GM12878 (cell line): Measurements from ENCODE around the gene CTSW.

Source experiments
- BRCA1 ChIP-seq: IDR thresholded peaks from 2 replicates; pipeline ENCODE4 v1.6.1; 2011; ENCODE audit warnings: low read depth, low read length, improper control_type of control experiment
- EZH2 ChIP-seq: IDR thresholded peaks from 2 replicates; pipeline ENCODE4 v1.6.1; 2012; ENCODE audit warnings: low read depth, mild to moderate bottlenecking, control low read depth, inconsistent platforms, low read length, borderline replicate concordance; ENCODE audit not compliant: control insufficient read depth
- FOS ChIP-seq: IDR thresholded peaks from 3 replicates; pipeline ENCODE4 v1.6.1; 2011; ENCODE audit warnings: borderline replicate concordance; ENCODE audit not compliant: insufficient read length; ENCODE audit errors: extremely low read depth
- FOXM1 ChIP-seq: IDR thresholded peaks from 2 replicates; pipeline ENCODE4 v1.6.1; 2012; ENCODE audit warnings: low read depth, mild to moderate bottlenecking, inconsistent platforms, low read length, moderate library complexity
- MYC ChIP-seq: IDR thresholded peaks from 2 replicates; pipeline ENCODE4 v1.6.1; 2011; ENCODE audit warnings: mild to moderate bottlenecking, low read length, moderate library complexity, inconsistent platforms; ENCODE audit not compliant: insufficient read depth, insufficient replicate concordance, insufficient read length, severe bottlenecking
- POLR2AphosphoS5 ChIP-seq: IDR thresholded peaks from 2 replicates; pipeline ENCODE4 v1.6.1; 2011; ENCODE audit warnings: mild to moderate bottlenecking, low read length, inconsistent platforms
- RAD21 ChIP-seq: IDR thresholded peaks from 2 replicates; pipeline ENCODE4 v1.6.1; 2011; ENCODE audit warnings: mild to moderate bottlenecking, low read depth, low read length, moderate library complexity; ENCODE audit not compliant: insufficient read depth
- YY1 ChIP-seq: IDR thresholded peaks from 2 replicates; pipeline ENCODE4 v1.6.1; 2011; ENCODE audit warnings: low read depth, mild to moderate bottlenecking, low read length
- ZZZ3 ChIP-seq: IDR thresholded peaks from 2 replicates; pipeline ENCODE4 v1.6.1; 2011; ENCODE audit warnings: low read depth; ENCODE audit not compliant: control insufficient read depth, insufficient read length
- TF ChIP-seq, protein P1 (sequence below): IDR thresholded peaks from 2 replicates; pipeline ENCODE4 v1.6.1; 2011; ENCODE audit warnings: low read depth, low read length, improper control_type of control experiment, borderline replicate concordance
- TF ChIP-seq, protein P2 (sequence below): IDR thresholded peaks from 2 replicates; pipeline ENCODE4 v1.6.1; 2011; ENCODE audit warnings: borderline replicate concordance, low read depth, mild to moderate bottlenecking, moderate library complexity, low read length; ENCODE audit not compliant: insufficient read depth, poor library complexity, severe bottlenecking
- TF ChIP-seq, protein P3 (sequence below): fragments of 450-650 bp; IDR thresholded peaks from 2 replicates; pipeline ENCODE4 v1.6.1; 2016; ENCODE audit warnings: mild to moderate bottlenecking, moderate library complexity, borderline replicate concordance
- TF ChIP-seq, protein P4 (sequence below), 3 experiments: IDR thresholded peaks in 2 of 3; conservative IDR thresholded peaks in 1 of 3; 2 replicates each; pipeline ENCODE4 v1.5.1; 2011; ENCODE audit warnings: low read depth in 3 of 3, low read length in 3 of 3, mild to moderate bottlenecking in 3 of 3, control low read depth in 2 of 3, moderate library complexity in 2 of 3, inconsistent platforms in 1 of 3, mixed read lengths in 1 of 3; ENCODE audit not compliant: control insufficient read depth in 2 of 3, insufficient read depth in 1 of 3; ENCODE audit errors: extremely low read depth in 1 of 3
- TF ChIP-seq, protein P5 (sequence below): IDR thresholded peaks from 2 replicates; pipeline ENCODE4 v1.6.1; 2011; ENCODE audit warnings: low read depth, mild to moderate bottlenecking, low read length, moderate library complexity, borderline replicate concordance; ENCODE audit errors: extremely low read depth

DNA sequence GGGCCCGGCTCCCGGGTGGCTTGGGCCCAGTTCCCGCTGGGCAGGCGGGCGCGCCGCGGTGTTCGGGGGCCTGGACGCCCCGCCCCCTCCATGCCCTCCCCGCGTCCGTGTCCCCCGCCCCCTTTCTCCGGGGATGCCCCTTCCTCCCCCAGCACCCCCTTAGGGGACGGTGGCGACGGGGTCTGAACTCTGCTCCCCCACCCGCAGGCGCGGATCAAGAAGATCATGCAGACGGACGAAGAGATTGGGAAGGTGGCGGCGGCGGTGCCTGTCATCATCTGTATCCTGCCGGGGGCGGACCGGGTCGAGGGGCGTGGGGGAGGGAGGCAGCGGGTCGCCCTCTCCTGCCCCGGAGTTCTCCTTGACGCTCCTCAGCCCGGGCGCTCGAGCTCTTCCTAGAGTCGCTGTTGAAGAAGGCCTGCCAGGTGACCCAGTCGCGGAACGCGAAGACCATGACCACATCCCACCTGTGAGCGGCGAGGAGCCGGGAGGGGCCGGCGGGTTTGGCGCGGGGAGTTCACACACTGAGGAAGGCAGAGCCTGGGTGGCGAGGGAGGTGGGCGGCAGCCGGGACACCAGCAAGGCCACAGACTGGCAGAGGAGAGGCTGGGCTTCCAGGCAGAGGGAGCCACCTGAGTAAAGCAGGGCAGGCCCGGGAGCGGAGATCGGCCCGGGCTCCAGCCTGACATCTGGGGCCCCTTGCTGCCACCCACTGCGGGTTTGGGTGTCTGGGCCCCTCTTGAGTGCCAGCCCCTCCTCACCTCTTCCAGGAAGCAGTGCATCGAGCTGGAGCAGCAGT, 40.1 kb downstream of the CTSW start:
- TF ChIP-seq, protein P1, sequence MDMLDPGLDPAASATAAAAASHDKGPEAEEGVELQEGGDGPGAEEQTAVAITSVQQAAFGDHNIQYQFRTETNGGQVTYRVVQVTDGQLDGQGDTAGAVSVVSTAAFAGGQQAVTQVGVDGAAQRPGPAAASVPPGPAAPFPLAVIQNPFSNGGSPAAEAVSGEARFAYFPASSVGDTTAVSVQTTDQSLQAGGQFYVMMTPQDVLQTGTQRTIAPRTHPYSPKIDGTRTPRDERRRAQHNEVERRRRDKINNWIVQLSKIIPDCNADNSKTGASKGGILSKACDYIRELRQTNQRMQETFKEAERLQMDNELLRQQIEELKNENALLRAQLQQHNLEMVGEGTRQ = no peak
- no peak for TF ChIP-seq YY1
- no peak for TF ChIP-seq POLR2AphosphoS5
- TF ChIP-seq, protein P2, sequence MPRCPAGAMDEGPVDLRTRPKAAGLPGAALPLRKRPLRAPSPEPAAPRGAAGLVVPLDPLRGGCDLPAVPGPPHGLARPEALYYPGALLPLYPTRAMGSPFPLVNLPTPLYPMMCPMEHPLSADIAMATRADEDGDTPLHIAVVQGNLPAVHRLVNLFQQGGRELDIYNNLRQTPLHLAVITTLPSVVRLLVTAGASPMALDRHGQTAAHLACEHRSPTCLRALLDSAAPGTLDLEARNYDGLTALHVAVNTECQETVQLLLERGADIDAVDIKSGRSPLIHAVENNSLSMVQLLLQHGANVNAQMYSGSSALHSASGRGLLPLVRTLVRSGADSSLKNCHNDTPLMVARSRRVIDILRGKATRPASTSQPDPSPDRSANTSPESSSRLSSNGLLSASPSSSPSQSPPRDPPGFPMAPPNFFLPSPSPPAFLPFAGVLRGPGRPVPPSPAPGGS = no peak
- TF ChIP-seq, protein P3, sequence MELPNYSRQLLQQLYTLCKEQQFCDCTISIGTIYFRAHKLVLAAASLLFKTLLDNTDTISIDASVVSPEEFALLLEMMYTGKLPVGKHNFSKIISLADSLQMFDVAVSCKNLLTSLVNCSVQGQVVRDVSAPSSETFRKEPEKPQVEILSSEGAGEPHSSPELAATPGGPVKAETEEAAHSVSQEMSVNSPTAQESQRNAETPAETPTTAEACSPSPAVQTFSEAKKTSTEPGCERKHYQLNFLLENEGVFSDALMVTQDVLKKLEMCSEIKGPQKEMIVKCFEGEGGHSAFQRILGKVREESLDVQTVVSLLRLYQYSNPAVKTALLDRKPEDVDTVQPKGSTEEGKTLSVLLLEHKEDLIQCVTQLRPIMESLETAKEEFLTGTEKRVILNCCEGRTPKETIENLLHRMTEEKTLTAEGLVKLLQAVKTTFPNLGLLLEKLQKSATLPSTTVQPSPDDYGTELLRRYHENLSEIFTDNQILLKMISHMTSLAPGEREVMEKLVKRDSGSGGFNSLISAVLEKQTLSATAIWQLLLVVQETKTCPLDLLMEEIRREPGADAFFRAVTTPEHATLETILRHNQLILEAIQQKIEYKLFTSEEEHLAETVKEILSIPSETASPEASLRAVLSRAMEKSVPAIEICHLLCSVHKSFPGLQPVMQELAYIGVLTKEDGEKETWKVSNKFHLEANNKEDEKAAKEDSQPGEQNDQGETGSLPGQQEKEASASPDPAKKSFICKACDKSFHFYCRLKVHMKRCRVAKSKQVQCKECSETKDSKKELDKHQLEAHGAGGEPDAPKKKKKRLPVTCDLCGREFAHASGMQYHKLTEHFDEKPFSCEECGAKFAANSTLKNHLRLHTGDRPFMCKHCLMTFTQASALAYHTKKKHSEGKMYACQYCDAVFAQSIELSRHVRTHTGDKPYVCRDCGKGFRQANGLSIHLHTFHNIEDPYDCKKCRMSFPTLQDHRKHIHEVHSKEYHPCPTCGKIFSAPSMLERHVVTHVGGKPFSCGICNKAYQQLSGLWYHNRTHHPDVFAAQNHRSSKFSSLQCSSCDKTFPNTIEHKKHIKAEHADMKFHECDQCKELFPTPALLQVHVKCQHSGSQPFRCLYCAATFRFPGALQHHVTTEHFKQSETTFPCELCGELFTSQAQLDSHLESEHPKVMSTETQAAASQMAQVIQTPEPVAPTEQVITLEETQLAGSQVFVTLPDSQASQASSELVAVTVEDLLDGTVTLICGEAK = no peak
- no peak for TF ChIP-seq EZH2
- no peak for TF ChIP-seq MYC
- TF ChIP-seq, protein P4, sequence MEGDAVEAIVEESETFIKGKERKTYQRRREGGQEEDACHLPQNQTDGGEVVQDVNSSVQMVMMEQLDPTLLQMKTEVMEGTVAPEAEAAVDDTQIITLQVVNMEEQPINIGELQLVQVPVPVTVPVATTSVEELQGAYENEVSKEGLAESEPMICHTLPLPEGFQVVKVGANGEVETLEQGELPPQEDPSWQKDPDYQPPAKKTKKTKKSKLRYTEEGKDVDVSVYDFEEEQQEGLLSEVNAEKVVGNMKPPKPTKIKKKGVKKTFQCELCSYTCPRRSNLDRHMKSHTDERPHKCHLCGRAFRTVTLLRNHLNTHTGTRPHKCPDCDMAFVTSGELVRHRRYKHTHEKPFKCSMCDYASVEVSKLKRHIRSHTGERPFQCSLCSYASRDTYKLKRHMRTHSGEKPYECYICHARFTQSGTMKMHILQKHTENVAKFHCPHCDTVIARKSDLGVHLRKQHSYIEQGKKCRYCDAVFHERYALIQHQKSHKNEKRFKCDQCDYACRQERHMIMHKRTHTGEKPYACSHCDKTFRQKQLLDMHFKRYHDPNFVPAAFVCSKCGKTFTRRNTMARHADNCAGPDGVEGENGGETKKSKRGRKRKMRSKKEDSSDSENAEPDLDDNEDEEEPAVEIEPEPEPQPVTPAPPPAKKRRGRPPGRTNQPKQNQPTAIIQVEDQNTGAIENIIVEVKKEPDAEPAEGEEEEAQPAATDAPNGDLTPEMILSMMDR (IDR thresholded peaks at IDR 0.05 in 2 of 3, conservative IDR thresholded peaks at IDR 0.05 in 1 of 3; ENCODE audit: control insufficient read depth in 2 of 3, extremely low read depth in 1 of 3, insufficient read depth in 1 of 3, low read depth in 3 of 3, low read length in 3 of 3) = no peak
- no peak for TF ChIP-seq FOS
- no peak for TF ChIP-seq FOXM1
- no peak for TF ChIP-seq BRCA1
- TF ChIP-seq ZZZ3 = no peak
- TF ChIP-seq, protein P5, sequence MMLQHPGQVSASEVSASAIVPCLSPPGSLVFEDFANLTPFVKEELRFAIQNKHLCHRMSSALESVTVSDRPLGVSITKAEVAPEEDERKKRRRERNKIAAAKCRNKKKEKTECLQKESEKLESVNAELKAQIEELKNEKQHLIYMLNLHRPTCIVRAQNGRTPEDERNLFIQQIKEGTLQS = no peak
- TF ChIP-seq RAD21 = no peak
